HPDE6-E6E7 (cell line): ENCODE results near the gene CASP6.
A peak's percentile ranks its signal among the peaks of the same experiment; 100 is the strongest.

Source experiments
- DNase-seq: peaks from one replicate; pipeline ENCODE4 v3.0.0; 2011; ENCODE audit warnings: missing footprints; ENCODE audit errors: extremely low spot score

Gene CASP6

GRCh38 chr4:109702950-109703663 lies at the start of gene CASP6:
Gene CASP6, minus strand, starts transcription at chr4:109703445. Its CDS starts 50 bp downstream, at chr4:109703395.
- DNase-seq, result peak; percentile 47

- no peak for DNase-seq
These were observed 49.3 kb upstream of the CASP6 start for GRCh38 chr4:109752525-109752924.

- no peak for DNase-seq
These were observed 48.6 kb upstream of the CASP6 start for GRCh38 chr4:109751852-109752251.

- DNase-seq, result no peak
These were observed 47.5 kb upstream of the CASP6 start for GRCh38 chr4:109750652-109751244.

- DNase-seq, result no peak
These were observed 46.3 kb upstream of the CASP6 start for GRCh38 chr4:109749388-109750082.

GRCh38 chr4:109748114-109748513 lies 44.9 kb upstream of the CASP6 start:
- no peak for DNase-seq

- DNase-seq, result no peak
These were observed 43.5 kb upstream of the CASP6 start for GRCh38 chr4:109746728-109747127.

GRCh38 chr4:109745830-109746229 lies 42.6 kb upstream of the CASP6 start:
- DNase-seq, result no peak

GRCh38 chr4:109739547-109739946 lies 36.3 kb upstream of the CASP6 start:
- no peak for DNase-seq

- no peak for DNase-seq
These were observed 35.0 kb upstream of the CASP6 start for GRCh38 chr4:109738104-109738872.

GRCh38 chr4:109735566-109736365 lies 32.5 kb upstream of the CASP6 start:
- no peak for DNase-seq

GRCh38 chr4:109733728-109734127 lies 30.5 kb upstream of the CASP6 start:
- DNase-seq, result no peak

- no peak for DNase-seq
These were observed 27.6 kb upstream of the CASP6 start for GRCh38 chr4:109730619-109731545.

- DNase-seq, result peak; percentile 86
These were observed 26.7 kb upstream of the CASP6 start, which contains the start of gene PLA2G12A for GRCh38 chr4:109729718-109730618. Gene PLA2G12A, minus strand, starts transcription at chr4:109730070. Its CDS starts 261 bp downstream, at chr4:109729809.

GRCh38 chr4:109729117-109729717 lies 26.0 kb upstream of the CASP6 start:
- DNase-seq, result no peak

- no peak for DNase-seq
These were observed 25.1 kb upstream of the CASP6 start for GRCh38 chr4:109728385-109728784.

- DNase-seq, result no peak
These were observed 19.9 kb upstream of the CASP6 start for GRCh38 chr4:109723110-109723509.

GRCh38 chr4:109722357-109722756 lies 19.1 kb upstream of the CASP6 start:
- DNase-seq, result no peak

- no peak for DNase-seq
These were observed 17.8 kb upstream of the CASP6 start for GRCh38 chr4:109721033-109721432.
